GM21717 (cell line): ENCODE measurements around the gene CKMT1A.

Experiments used
- ATAC-seq: cut with Tn5 transposase; IDR thresholded peaks from one replicate; pipeline ENCODE4 v1.9.1; 2021; ENCODE audit warnings: mild to moderate bottlenecking, moderate library complexity; ENCODE audit not compliant: unreplicated experiment

Gene CKMT1A

GRCh38 chr15:43746903-43747309, 53.2 kb downstream of the CKMT1A start:
- peak; percentile 18 for ATAC-seq

- ATAC-seq: no peak
Observed at GRCh38 chr15:43748376-43748775, 54.7 kb downstream of the CKMT1A start.
